ENCODE data around the gene PCDH17. TPM values are rescaled to one million over a fixed set of nuclear protein-coding genes. Genes with fewer than 3 reads are reported as not detected.

PCDH17 gene
- total and polyA plus RNA-seq, 2 donors (not counting 1 experiment from before 2014, with no cell fraction given), result 0.07 to 0.17 TPM

DNA sequence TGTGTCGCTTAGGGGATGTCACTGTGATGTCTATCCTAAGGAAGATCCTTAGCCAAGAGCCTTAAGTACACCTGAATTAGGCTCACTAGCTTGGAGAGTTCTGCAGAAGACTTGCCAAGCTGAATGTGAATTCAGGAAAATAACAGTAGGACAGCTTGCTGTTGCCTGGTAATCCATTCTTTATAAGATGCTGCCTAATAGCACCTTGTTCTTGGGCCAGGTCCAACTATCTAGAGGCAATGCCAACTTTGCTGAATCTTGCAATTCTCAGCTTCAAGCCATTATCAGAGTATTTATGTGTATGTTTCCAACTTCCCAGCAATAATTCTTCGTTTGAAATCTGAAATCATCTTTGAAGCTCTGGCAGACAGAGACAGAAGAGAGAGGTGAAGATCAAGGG is 102.8 kb downstream of the PCDH17 start:
- H3K27me3 ChIP-seq (ENCODE audit: control insufficient read depth, insufficient read depth, low read length), result no peaks in the 10 kb centered on the region
- no peak overlapping the region for H3K4me3 ChIP-seq (replicated peaks in 1 of 4; ENCODE audit: control extremely low read depth in 1 of 4, insufficient read depth in 1 of 4, low read depth in 3 of 4, low read length in 4 of 4)
- H3K27ac ChIP-seq (ENCODE audit: insufficient read depth, low read length), result no peak overlapping the region
- H2AFZ ChIP-seq (ENCODE audit: low read length), result no peak overlapping the region
- TF ChIP-seq EZH2 (IDR thresholded peaks at IDR 0.05; ENCODE audit: low read length, missing control alignments), result no peak
- H3K9ac ChIP-seq (ENCODE audit: insufficient read depth, low read length), result no peak overlapping the region
- no peaks in the 10 kb centered on the region for H4K20me1 ChIP-seq (ENCODE audit: control insufficient read depth, extremely low read depth, insufficient read depth, low read length)
- DNase-seq (ENCODE audit: low read depth in 2 of 2), result no peak
- no peaks in the 10 kb centered on the region for H3K36me3 ChIP-seq (ENCODE audit: control insufficient read depth, insufficient read depth, low read length)
- H3K4me2 ChIP-seq (ENCODE audit: extremely low read depth, insufficient read depth, low read length), result no peak overlapping the region
- H3K4me1 ChIP-seq (ENCODE audit: control insufficient read depth, extremely low read depth, insufficient read depth, low read length), result no peaks in the 10 kb centered on the region
- H3K79me2 ChIP-seq (ENCODE audit: control insufficient read depth, insufficient read depth, low read length), result no peaks in the 10 kb centered on the region
- H3K9me3 ChIP-seq (ENCODE audit: control insufficient read depth, insufficient read depth, low read depth, low read length), result no peaks in the 10 kb centered on the region

DNA sequence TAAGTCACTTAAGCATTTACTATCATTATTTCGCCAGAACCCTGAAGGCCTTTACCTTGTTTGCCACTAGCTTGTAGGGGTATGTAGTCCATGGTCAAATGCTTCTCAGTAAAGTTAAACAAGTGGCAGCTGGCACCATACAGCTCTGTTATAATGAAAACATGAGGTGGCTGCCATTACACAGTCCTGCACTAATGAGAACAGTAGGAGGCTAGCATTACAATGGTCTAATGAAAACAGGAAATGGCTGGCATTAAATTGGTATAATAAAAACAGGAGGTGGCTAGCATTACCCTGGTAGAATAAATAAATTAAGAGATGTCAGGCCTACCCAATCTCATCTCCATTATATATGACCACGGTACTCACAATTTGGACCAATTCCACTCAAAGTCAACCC is 107.5 kb downstream of the PCDH17 start:
- no peak for TF ChIP-seq EZH2 (IDR thresholded peaks at IDR 0.05; ENCODE audit: low read length, missing control alignments)
- TF ChIP-seq, protein P1, sequence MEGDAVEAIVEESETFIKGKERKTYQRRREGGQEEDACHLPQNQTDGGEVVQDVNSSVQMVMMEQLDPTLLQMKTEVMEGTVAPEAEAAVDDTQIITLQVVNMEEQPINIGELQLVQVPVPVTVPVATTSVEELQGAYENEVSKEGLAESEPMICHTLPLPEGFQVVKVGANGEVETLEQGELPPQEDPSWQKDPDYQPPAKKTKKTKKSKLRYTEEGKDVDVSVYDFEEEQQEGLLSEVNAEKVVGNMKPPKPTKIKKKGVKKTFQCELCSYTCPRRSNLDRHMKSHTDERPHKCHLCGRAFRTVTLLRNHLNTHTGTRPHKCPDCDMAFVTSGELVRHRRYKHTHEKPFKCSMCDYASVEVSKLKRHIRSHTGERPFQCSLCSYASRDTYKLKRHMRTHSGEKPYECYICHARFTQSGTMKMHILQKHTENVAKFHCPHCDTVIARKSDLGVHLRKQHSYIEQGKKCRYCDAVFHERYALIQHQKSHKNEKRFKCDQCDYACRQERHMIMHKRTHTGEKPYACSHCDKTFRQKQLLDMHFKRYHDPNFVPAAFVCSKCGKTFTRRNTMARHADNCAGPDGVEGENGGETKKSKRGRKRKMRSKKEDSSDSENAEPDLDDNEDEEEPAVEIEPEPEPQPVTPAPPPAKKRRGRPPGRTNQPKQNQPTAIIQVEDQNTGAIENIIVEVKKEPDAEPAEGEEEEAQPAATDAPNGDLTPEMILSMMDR (conservative IDR thresholded peaks at IDR 0.05 in 1 of 2, IDR thresholded peaks at IDR 0.05 in 1 of 2; ENCODE audit: low read depth in 1 of 2, low read length in 2 of 2), result no peak
- Histone ChIP-seq H2AFZ (ENCODE audit: low read length) (no peak overlapping the region), H3K36me3 (ENCODE audit: control insufficient read depth, insufficient read depth, low read length) (no peaks in the 10 kb centered on the region), H3K27me3 (ENCODE audit: control insufficient read depth, insufficient read depth, low read length) (no peaks in the 10 kb centered on the region), H4K20me1 (ENCODE audit: control insufficient read depth, extremely low read depth, insufficient read depth, low read length) (no peaks in the 10 kb centered on the region), H3K79me2 (ENCODE audit: control insufficient read depth, insufficient read depth, low read length) (no peaks in the 10 kb centered on the region), H3K9ac (ENCODE audit: insufficient read depth, low read length) (no peak overlapping the region), H3K27ac (ENCODE audit: insufficient read depth, low read length) (no peak overlapping the region), H3K4me1 (ENCODE audit: control insufficient read depth, extremely low read depth, insufficient read depth, low read length) (no peaks in the 10 kb centered on the region), H3K4me3 (replicated peaks in 1 of 4; ENCODE audit: control extremely low read depth in 1 of 4, insufficient read depth in 1 of 4, low read depth in 3 of 4, low read length in 4 of 4) (no peak overlapping the region), H3K4me2 (ENCODE audit: extremely low read depth, insufficient read depth, low read length) (no peak overlapping the region), H3K9me3 (ENCODE audit: control insufficient read depth, insufficient read depth, low read depth, low read length) (no peaks in the 10 kb centered on the region)
- DNase-seq (ENCODE audit: low read depth in 2 of 2), result no peak

DNA sequence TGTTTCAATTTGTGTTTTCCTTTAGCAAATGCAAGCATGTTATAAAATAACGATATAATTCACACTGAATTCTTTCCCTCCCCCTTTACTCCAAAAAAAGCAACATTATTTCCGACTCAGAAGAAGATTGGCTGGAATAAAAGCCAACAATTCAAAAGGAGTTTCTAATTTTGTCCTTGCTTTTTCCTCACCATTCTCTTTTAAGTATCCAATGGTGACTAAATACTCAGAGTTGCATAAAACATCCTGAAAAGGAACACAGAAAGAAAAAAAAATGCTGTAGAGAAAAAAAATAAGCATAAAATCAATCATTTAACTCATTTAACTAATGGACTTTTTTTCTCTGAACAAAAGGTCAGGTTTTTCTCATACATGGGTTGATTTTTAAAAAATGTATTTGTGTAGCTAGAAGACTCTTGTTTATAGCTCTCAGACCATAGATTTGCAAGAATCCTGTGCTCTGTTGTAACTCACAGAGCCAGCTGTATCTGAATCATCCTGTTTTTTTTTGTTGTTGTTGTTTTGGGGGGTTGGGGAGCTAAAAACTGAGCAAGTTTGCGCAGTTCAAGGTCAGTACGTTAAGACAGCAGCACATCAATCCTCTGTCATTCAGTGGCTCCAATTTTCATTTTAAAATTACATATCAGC is 108.1 kb downstream of the PCDH17 start:
- Histone ChIP-seq H4K20me1 (ENCODE audit: control insufficient read depth, extremely low read depth, insufficient read depth, low read length) (no peaks in the 10 kb centered on the region), H3K9ac (ENCODE audit: insufficient read depth, low read length) (no peak overlapping the region), H2AFZ (ENCODE audit: low read length) (no peak overlapping the region), H3K9me3 (ENCODE audit: control insufficient read depth, insufficient read depth, low read depth, low read length) (no peaks in the 10 kb centered on the region), H3K4me2 (ENCODE audit: extremely low read depth, insufficient read depth, low read length) (no peak overlapping the region), H3K4me3 (replicated peaks in 1 of 4; ENCODE audit: control extremely low read depth in 1 of 4, insufficient read depth in 1 of 4, low read depth in 3 of 4, low read length in 4 of 4) (no peak overlapping the region), H3K79me2 (ENCODE audit: control insufficient read depth, insufficient read depth, low read length) (no peaks in the 10 kb centered on the region), H3K4me1 (ENCODE audit: control insufficient read depth, extremely low read depth, insufficient read depth, low read length) (no peaks in the 10 kb centered on the region), H3K36me3 (ENCODE audit: control insufficient read depth, insufficient read depth, low read length) (no peaks in the 10 kb centered on the region), H3K27me3 (ENCODE audit: control insufficient read depth, insufficient read depth, low read length) (no peaks in the 10 kb centered on the region), H3K27ac (ENCODE audit: insufficient read depth, low read length) (no peak overlapping the region)
- DNase-seq (ENCODE audit: low read depth in 2 of 2), result peak; percentile 8 to 83
- TF ChIP-seq EZH2 (IDR thresholded peaks at IDR 0.05; ENCODE audit: low read length, missing control alignments), result no peak

DNA sequence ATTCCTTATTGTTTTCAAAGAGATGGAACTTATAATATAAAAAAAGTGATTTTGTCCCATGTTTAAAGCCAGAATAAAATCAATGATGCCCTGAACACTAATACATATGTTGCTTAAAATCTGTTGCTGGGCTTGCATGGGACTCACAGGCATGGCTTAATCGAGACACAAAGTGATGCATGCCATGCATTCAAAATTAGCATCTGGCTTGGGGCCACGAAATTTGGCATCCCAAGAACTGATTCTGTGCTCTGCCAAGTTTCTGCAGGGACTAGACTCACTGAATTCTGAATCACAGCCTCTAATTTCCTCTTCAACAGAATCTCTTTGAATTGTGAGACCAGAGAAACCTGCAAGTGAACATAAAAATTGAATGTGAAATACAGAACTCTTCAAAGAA is 109.2 kb downstream of the PCDH17 start:
- H3K9me3 ChIP-seq (ENCODE audit: control insufficient read depth, insufficient read depth, low read depth, low read length), result no peaks in the 10 kb centered on the region
- peak; percentile 23 to 53 for DNase-seq (ENCODE audit: low read depth in 2 of 2)
- H2AFZ ChIP-seq (ENCODE audit: low read length), result no peak overlapping the region
- no peaks in the 10 kb centered on the region for H3K27me3 ChIP-seq (ENCODE audit: control insufficient read depth, insufficient read depth, low read length)
- no peaks in the 10 kb centered on the region for H3K36me3 ChIP-seq (ENCODE audit: control insufficient read depth, insufficient read depth, low read length)
- H3K27ac ChIP-seq (ENCODE audit: insufficient read depth, low read length), result no peak overlapping the region
- no peak overlapping the region for H3K9ac ChIP-seq (ENCODE audit: insufficient read depth, low read length)
- no peaks in the 10 kb centered on the region for H4K20me1 ChIP-seq (ENCODE audit: control insufficient read depth, extremely low read depth, insufficient read depth, low read length)
- no peaks in the 10 kb centered on the region for H3K4me1 ChIP-seq (ENCODE audit: control insufficient read depth, extremely low read depth, insufficient read depth, low read length)
- no peak overlapping the region for H3K4me3 ChIP-seq (replicated peaks in 1 of 4; ENCODE audit: control extremely low read depth in 1 of 4, insufficient read depth in 1 of 4, low read depth in 3 of 4, low read length in 4 of 4)
- no peaks in the 10 kb centered on the region for H3K79me2 ChIP-seq (ENCODE audit: control insufficient read depth, insufficient read depth, low read length)
- TF ChIP-seq, protein P1 (conservative IDR thresholded peaks at IDR 0.05 in 1 of 2, IDR thresholded peaks at IDR 0.05 in 1 of 2; ENCODE audit: low read depth in 1 of 2, low read length in 2 of 2), result no peak
- no peak for TF ChIP-seq EZH2 (IDR thresholded peaks at IDR 0.05; ENCODE audit: low read length, missing control alignments)
- H3K4me2 ChIP-seq (ENCODE audit: extremely low read depth, insufficient read depth, low read length), result no peak overlapping the region
